ENCODE data around the gene RSPRY1. TPM values are rescaled to one million over a fixed set of nuclear protein-coding genes. Genes with fewer than 3 reads are reported as not detected.

RSPRY1 gene
- total and polyA plus RNA-seq, 2 donors from 2014 or later, result 14.4 to 32.2 TPM

DNA sequence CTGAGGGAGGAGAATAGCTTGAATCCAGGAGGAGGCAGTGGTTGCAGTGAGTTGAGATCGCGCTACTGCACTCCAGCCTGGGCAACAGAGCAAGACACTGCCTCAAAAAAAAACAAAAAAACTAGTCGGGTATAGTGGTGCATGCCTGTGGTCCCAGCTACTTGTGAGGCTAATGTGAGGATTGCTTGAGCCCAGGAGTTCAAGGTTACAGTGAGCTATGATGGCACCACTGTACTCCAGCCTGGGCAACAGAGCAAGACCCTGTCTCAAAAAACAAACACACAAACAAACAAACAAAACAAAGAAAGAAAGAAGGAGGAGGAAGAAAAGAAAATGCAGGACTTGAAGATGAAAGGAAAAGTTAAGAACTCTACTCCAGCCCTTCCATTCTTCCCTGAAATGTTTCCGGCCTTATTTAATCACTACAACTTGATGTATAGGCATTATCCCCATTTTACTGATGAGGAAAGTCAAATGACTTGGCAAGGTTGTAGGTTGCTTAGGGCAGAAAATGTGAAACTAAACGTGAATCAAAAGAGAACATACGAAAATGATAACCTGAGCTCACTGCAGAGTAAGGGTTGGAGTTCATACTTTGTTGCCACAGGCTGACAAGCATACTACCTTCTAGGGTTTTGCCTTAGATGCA is 30.3 kb upstream of the RSPRY1 start:
- H3K27ac ChIP-seq (ENCODE audit: low read depth in 2 of 2, low read length in 2 of 2), result no peak overlapping the region
- no peak overlapping the region for H3K4me3 ChIP-seq (ENCODE audit: low read length in 3 of 3)
- DNase-seq (no peak), FAIRE-seq (no peak)
- H3K4me1 ChIP-seq (ENCODE audit: control insufficient read depth in 2 of 3, insufficient read depth in 2 of 3, low read depth in 1 of 3, low read length in 3 of 3), result peaks cover 0 to 4% (median 0%) of the 10 kb centered on the region in 3 donors
- H3K36me3 ChIP-seq (ENCODE audit: control insufficient read depth in 2 of 3, insufficient read depth in 3 of 3, low read length in 3 of 3), result peaks cover 9 to 38% (median 24%) of the 10 kb centered on the region in 3 donors
- no peaks in the 10 kb centered on the region for H3K27me3 ChIP-seq (ENCODE audit: control insufficient read depth, insufficient read depth, low read length)
- no peaks in the 10 kb centered on the region for H3K9me3 ChIP-seq (ENCODE audit: control insufficient read depth in 2 of 3, insufficient read depth in 1 of 3, low read length in 3 of 3)
- no peak overlapping the region for H3K9ac ChIP-seq (ENCODE audit: low read length in 3 of 3)
- no peak for TF ChIP-seq CTCF (IDR thresholded peaks at IDR 0.05; ENCODE audit: borderline replicate concordance, extremely low read depth, insufficient read depth)
- intact Hi-C loops (cut with DNase I), result no loop called here

GRCh38 chr16:57156351-57156703 is 29.8 kb upstream of the RSPRY1 start:
- H3K4me3 ChIP-seq (ENCODE audit: low read length in 3 of 3), result no peak overlapping the region
- no peak overlapping the region for H3K9ac ChIP-seq (ENCODE audit: low read length in 3 of 3)
- no peak for TF ChIP-seq CTCF (IDR thresholded peaks at IDR 0.05; ENCODE audit: borderline replicate concordance, extremely low read depth, insufficient read depth)
- H3K27ac ChIP-seq (ENCODE audit: low read depth in 2 of 2, low read length in 2 of 2), result no peak overlapping the region
- intact Hi-C loops (cut with DNase I), result no loop called here
- H3K27me3 ChIP-seq (ENCODE audit: control insufficient read depth, insufficient read depth, low read length), result no peaks in the 10 kb centered on the region
- H3K9me3 ChIP-seq (ENCODE audit: control insufficient read depth in 2 of 3, insufficient read depth in 1 of 3, low read length in 3 of 3), result no peaks in the 10 kb centered on the region
- FAIRE-seq, result no peak
- peaks cover 0 to 2% (median 0%) of the 10 kb centered on the region in 3 donors for H3K4me1 ChIP-seq (ENCODE audit: control insufficient read depth in 2 of 3, insufficient read depth in 2 of 3, low read depth in 1 of 3, low read length in 3 of 3)
- H3K36me3 ChIP-seq (ENCODE audit: control insufficient read depth in 2 of 3, insufficient read depth in 3 of 3, low read length in 3 of 3), result peaks cover 9 to 38% (median 24%) of the 10 kb centered on the region in 3 donors
- no peak for DNase-seq

- no peak overlapping the region for H3K27ac ChIP-seq (ENCODE audit: low read depth in 2 of 2, low read length in 2 of 2)
- H3K9ac ChIP-seq (ENCODE audit: low read length in 3 of 3), result no peak overlapping the region
- DNase-seq, result no peak
- FAIRE-seq, result no peak
- no peak for TF ChIP-seq CTCF (IDR thresholded peaks at IDR 0.05; ENCODE audit: borderline replicate concordance, extremely low read depth, insufficient read depth)
- no peaks in the 10 kb centered on the region for H3K27me3 ChIP-seq (ENCODE audit: control insufficient read depth, insufficient read depth, low read length)
- peaks cover 9 to 35% (median 24%) of the 10 kb centered on the region in 3 donors for H3K36me3 ChIP-seq (ENCODE audit: control insufficient read depth in 2 of 3, insufficient read depth in 3 of 3, low read length in 3 of 3)
- H3K9me3 ChIP-seq (ENCODE audit: control insufficient read depth in 2 of 3, insufficient read depth in 1 of 3, low read length in 3 of 3), result no peaks in the 10 kb centered on the region
- no peaks in the 10 kb centered on the region for H3K4me1 ChIP-seq (ENCODE audit: control insufficient read depth in 2 of 3, insufficient read depth in 2 of 3, low read depth in 1 of 3, low read length in 3 of 3)
- no peak overlapping the region for H3K4me3 ChIP-seq (ENCODE audit: low read length in 3 of 3)
- intact Hi-C loops (cut with DNase I), result no loop called here
Observed at GRCh38 chr16:57157533-57157932, 28.6 kb upstream of the RSPRY1 start.

- TF ChIP-seq CTCF (IDR thresholded peaks at IDR 0.05; ENCODE audit: borderline replicate concordance, extremely low read depth, insufficient read depth), result no peak
- H3K36me3 ChIP-seq (ENCODE audit: control insufficient read depth in 2 of 3, insufficient read depth in 3 of 3, low read length in 3 of 3), result peaks cover 5 to 31% (median 14%) of the 10 kb centered on the region in 3 donors
- no peak overlapping the region for H3K27ac ChIP-seq (ENCODE audit: low read depth in 2 of 2, low read length in 2 of 2)
- intact Hi-C loops (cut with DNase I), result no loop called here
- no peak overlapping the region for H3K4me3 ChIP-seq (ENCODE audit: low read length in 3 of 3)
- no peak for DNase-seq
- H3K4me1 ChIP-seq (ENCODE audit: control insufficient read depth in 2 of 3, insufficient read depth in 2 of 3, low read depth in 1 of 3, low read length in 3 of 3), result no peaks in the 10 kb centered on the region
- no peaks in the 10 kb centered on the region for H3K27me3 ChIP-seq (ENCODE audit: control insufficient read depth, insufficient read depth, low read length)
- no peak for FAIRE-seq
- no peaks in the 10 kb centered on the region for H3K9me3 ChIP-seq (ENCODE audit: control insufficient read depth in 2 of 3, insufficient read depth in 1 of 3, low read length in 3 of 3)
- no peak overlapping the region for H3K9ac ChIP-seq (ENCODE audit: low read length in 3 of 3)
Observed at GRCh38 chr16:57159447-57159846, 26.7 kb upstream of the RSPRY1 start.
